GM12878 (cell line): ENCODE results near the gene ZFPM1. TPM values are rescaled to one million over a fixed set of nuclear protein-coding genes. Genes with fewer than 3 reads are reported as not detected.

Experiments used
- ATAC-seq: fragments of 200-7000 bp; cut with Tn5 transposase; 3 replicates; pipeline ENCODE4 v1.9.1; 2020; ENCODE audit warnings: mild to moderate bottlenecking, moderate library complexity
- BruUV-seq: library from RNA; stranded (reverse); fragments of 400-500 nt; replicated peaks from 2 replicates; lab custom pipeline; 2021; lab: Mats Ljungman, UMichigan
- CTCF ChIA-PET: fragments of 300-600 bp; sonication (Branson Sonifier 250); formaldehyde crosslinking; extraction: SDS; loops from one replicate; lab custom pipeline; 2021; ENCODE audit warnings: inconsistent platforms; lab: Yijun Ruan, JAX
- POLR2A ChIA-PET: fragments of 350-600 bp; formaldehyde crosslinking; extraction: SDS; loops from one replicate; lab custom pipeline; 2021; ENCODE audit warnings: inconsistent platforms; lab: Charles Lee
- RAD21 ChIA-PET: fragments of 300-600 bp; sonication (Branson Sonifier 250); formaldehyde crosslinking; loops from one replicate; lab custom pipeline; 2023; ENCODE audit warnings: antibody characterized with exemption; ENCODE audit not compliant: unreplicated experiment; lab: Charles Lee
- SMC1A ChIA-PET: fragments of 300-600 bp; sonication (Branson Sonifier 250); formaldehyde crosslinking; loops from one replicate; lab custom pipeline; 2023; ENCODE audit not compliant: unreplicated experiment, uncharacterized antibody; lab: Charles Lee
- DNase-seq: peaks from one replicate; pipeline ENCODE4 v3.0.0-alpha.2; 2011; ENCODE audit warnings: low read depth, low spot score
- FAIRE-seq: peaks from 3 replicates; lab custom pipeline; 2011; peaks lifted over from hg19 to GRCh38; lab: Jason Lieb, UNC
- H2AFZ ChIP-seq: 2 replicates; pipeline ENCODE4 v1.6.0; 2011; ENCODE audit warnings: low read depth, low read length, control low read depth; ENCODE audit not compliant: control insufficient read depth
- H3K27ac ChIP-seq: 2 replicates; pipeline ENCODE4 v1.5.1; 2011; ENCODE audit warnings: control low read depth; ENCODE audit not compliant: control insufficient read depth, insufficient read depth
- H3K27me3 ChIP-seq, 2 experiments: replicated peaks in 1 of 2; 2 replicates each; pipeline versions ENCODE4 v1.6.0 to v1.6.1; 2011; ENCODE audit warnings: low read length in 1 of 2; ENCODE audit not compliant: control insufficient read depth in 2 of 2, insufficient read depth in 2 of 2
- H3K36me3 ChIP-seq, 2 experiments: 2 replicates each; pipeline ENCODE4 v1.5.1; 2011; ENCODE audit warnings: low read length in 1 of 2; ENCODE audit not compliant: control insufficient read depth in 2 of 2, insufficient read depth in 2 of 2
- H3K4me1 ChIP-seq: 2 replicates; pipeline ENCODE4 v1.6.1; 2011; ENCODE audit warnings: mild to moderate bottlenecking, low read length, moderate library complexity, mixed read lengths; ENCODE audit not compliant: control insufficient read depth, insufficient read depth
- H3K4me2 ChIP-seq: 2 replicates; pipeline ENCODE4 v1.6.0; 2011; ENCODE audit warnings: control low read depth; ENCODE audit not compliant: control insufficient read depth, insufficient read depth
- H3K4me3 ChIP-seq: fragments of 200-600 bp; sonication (generic); 2 replicates; pipeline ENCODE4 v1.5.1; 2016
- H3K79me2 ChIP-seq: 2 replicates; pipeline ENCODE4 v1.6.0; 2011; ENCODE audit warnings: low read length; ENCODE audit not compliant: control insufficient read depth, insufficient read depth
- H3K9ac ChIP-seq: 2 replicates; pipeline ENCODE4 v1.8.0; 2011; ENCODE audit warnings: low read length, control low read depth, mixed read lengths; ENCODE audit not compliant: control insufficient read depth, insufficient read depth
- H3K9me3 ChIP-seq: replicated peaks from 3 replicates; pipeline ENCODE4 v1.5.1; 2011; ENCODE audit warnings: mild to moderate bottlenecking, low read length; ENCODE audit not compliant: control insufficient read depth, insufficient read depth
- H4K20me1 ChIP-seq: 2 replicates; pipeline ENCODE4 v1.6.0; 2011; ENCODE audit not compliant: control insufficient read depth, insufficient read depth
- BMI1 ChIP-seq: fragments of 450-650 bp; IDR thresholded peaks from 2 replicates; pipeline ENCODE4 v1.6.1; 2016; ENCODE audit warnings: mild to moderate bottlenecking, moderate library complexity, borderline replicate concordance
- CHD4 ChIP-seq: fragments of 200-600 bp; sonication (generic); IDR thresholded peaks from 2 replicates; pipeline ENCODE4 v1.6.1; 2016; ENCODE audit warnings: mild to moderate bottlenecking
- KAT2A ChIP-seq: conservative IDR thresholded peaks from 2 replicates; pipeline ENCODE4 v1.6.1; 2011; ENCODE audit warnings: low read depth, low read length; ENCODE audit not compliant: control insufficient read depth
- KLF5 ChIP-seq: fragments of 450-650 bp; IDR thresholded peaks from 2 replicates; pipeline ENCODE4 v1.6.1; 2014; ENCODE audit warnings: mild to moderate bottlenecking; ENCODE audit not compliant: partially characterized antibody
- NRF1 ChIP-seq: conservative IDR thresholded peaks from 2 replicates; pipeline ENCODE4 v1.6.1; 2011; ENCODE audit warnings: mild to moderate bottlenecking, low read depth, low read length, improper control_type of control experiment
- TARDBP ChIP-seq: IDR thresholded peaks from 2 replicates; pipeline ENCODE4 v1.6.1; 2016; ENCODE audit warnings: borderline replicate concordance
- ZZZ3 ChIP-seq: IDR thresholded peaks from 2 replicates; pipeline ENCODE4 v1.6.1; 2011; ENCODE audit warnings: low read depth; ENCODE audit not compliant: control insufficient read depth, insufficient read length
- WGBS: methylation state at CpG from one replicate; pipeline ENCODE4 v1.1.6; 2016; ENCODE audit warnings: low lambda C conversion rate; ENCODE audit not compliant: insufficient replicate concordance, insufficient coverage; ENCODE audit errors: missing lambda C conversion rate; 5-methylcytosine and 5-hydroxymethylcytosine counted together
- in situ Hi-C: fragments of 300-500 bp; cut with MboI; formaldehyde crosslinking; loops from 9 replicates; pipeline ENCODE4 v1.14.3; 2018; ENCODE audit warnings: mixed read lengths
- intact Hi-C: fragments of 100-400 bp; cut with micrococcal nuclease; formaldehyde crosslinking; loops from one replicate; pipeline ENCODE4 v1.14.2; 2022; ENCODE audit not compliant: unreplicated experiment
- polyA plus RNA-seq, 11 experiments: library from polyadenylated mRNA; depleted of rRNA in 4 of 11; unstranded in 6 of 11; stranded (reverse) in 5 of 11; fragments of >200 nt; fragmentation: Nextera tagmentation in 4 of 11; fragmentation: Illumina TruSeq in 1 of 11; extraction: Ambion mirVana in 4 of 11; extraction: Trizol in 1 of 11; gene quantifications; 1 replicate in 1 of 11; 2 replicates in 10 of 11; pipeline versions ENCODE4 v1.2.1 to v1.2.3, GENCODE V29; 2011 to 2016; ENCODE audit warnings: inconsistent platforms in 2 of 11, missing spikeins in 2 of 11, low read depth in 1 of 11
- total RNA-seq, 4 experiments: library from RNA; depleted of rRNA in 3 of 4; stranded (reverse); fragments of >200 nt in 3 of 4; fragmentation: Illumina TruSeq in 1 of 4; extraction: Trizol in 1 of 4; gene quantifications; 2 replicates each; pipeline versions ENCODE4 v1.2.1 to v1.2.3, GENCODE V29; 2013 to 2021
- TF ChIP-seq, protein P1 (sequence below): fragments of 450-650 bp; IDR thresholded peaks from 2 replicates; pipeline ENCODE4 v1.6.1; 2016; ENCODE audit warnings: mild to moderate bottlenecking

ZFPM1 gene
- total and polyA plus RNA-seq, 10 of the 15 experiments (the other 5 are each of a cell fraction or from before 2014, with no cell fraction given): 0.02 to 5.1 (median 0.30) TPM

DNA sequence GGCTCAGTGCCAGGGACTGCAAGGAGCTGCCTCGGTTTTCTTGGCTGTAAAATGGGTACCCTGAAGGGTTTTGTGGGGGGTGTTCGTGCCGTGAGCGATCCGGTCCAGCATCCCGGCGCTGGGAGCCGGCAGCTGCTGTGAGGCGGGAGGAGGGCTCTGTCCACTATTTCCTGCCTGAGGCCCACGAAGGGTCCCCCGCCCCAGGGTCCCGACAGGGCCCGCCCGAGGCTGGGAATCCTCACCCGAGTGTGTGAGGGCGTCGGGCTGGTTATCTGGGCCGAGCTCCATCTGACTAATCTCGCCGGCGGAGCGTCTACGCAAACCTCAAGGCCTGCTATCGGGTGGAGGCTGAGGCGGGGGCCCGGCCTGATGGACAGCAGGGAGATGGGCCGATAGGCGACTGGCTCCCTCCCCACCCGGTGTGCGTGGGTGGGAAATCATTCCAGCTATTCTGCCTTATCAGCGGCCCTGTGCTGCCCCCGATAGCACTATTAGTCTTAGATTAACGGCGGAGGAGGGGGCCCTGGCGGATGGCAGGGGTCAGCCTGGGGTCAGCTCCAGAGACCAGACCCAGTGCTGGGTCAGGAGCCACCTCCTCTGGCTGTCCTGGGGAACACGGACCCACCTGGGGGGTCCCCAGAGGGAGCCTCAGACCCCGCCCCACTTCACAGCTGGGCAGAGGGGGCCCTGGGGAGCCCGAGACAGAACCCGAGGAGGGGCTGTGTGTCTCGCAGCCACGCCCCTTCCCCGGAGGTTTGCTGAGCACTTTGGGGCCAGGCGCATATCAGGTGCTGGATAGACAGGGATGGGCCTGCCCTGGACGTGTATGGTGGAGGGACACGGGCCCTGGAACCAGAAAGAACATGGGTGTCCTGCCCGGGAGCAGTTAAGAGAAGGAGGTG lies 44.7 kb downstream of the ZFPM1 start:
- H3K27ac ChIP-seq: no peak overlapping the region

DNA sequence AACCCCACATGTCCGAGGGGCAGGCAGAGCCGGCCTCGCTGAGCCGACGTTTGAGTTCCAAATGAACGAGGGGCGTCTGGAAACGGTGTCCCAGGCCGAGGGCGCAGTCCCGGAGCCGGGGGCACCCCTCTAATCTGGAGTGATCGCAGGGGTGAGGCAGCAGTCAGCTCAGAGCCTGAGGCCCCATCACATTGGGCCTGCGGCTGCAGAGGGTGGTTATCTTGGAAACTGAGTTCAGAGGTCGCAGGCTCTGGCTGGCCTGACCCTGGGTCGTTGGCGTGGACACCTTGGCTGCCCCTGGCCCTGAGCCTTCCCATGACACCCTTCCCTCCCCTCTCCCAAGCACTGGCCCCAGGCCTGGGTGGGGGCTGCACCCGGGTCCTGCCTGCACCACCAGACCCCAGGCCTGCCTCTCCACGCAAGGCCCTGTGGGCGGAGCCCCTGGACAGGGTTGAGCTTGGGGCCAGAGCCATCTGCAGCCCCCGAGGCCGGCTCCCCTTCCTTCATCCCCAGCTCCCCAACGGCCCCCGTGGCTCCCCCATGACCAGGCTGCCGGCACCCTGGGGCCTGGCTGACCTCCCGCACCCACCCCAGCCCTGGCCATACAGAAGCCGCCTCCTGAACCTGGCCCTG lies 45.6 kb downstream of the ZFPM1 start:
- SMC1A ChIA-PET: no interaction called here
- TF ChIP-seq KAT2A (no peak), NRF1 (no peak), CHD4 (no peak), BMI1 (no peak), ZZZ3 (no peak), TARDBP (no peak)
- TF ChIP-seq, all 136 proteins: peak for 0
- ChIA-PET RAD21 (no interaction called here), POLR2A (no interaction called here), CTCF (no interaction called here)
- no peak overlapping the region for H3K9ac ChIP-seq
- H4K20me1 ChIP-seq: no peaks in the 10 kb centered on the region
- H3K27me3 ChIP-seq: no peaks in the 10 kb centered on the region
- ATAC-seq (no peak), DNase-seq (no peak), FAIRE-seq (no peak)
- no peaks in the 10 kb centered on the region for H3K79me2 ChIP-seq
- no peaks in the 10 kb centered on the region for H3K9me3 ChIP-seq
- H3K36me3 ChIP-seq: no peaks in the 10 kb centered on the region
- no peaks in the 10 kb centered on the region for H3K4me1 ChIP-seq
- no TSS peak for BruUV-seq
- H3K4me2 ChIP-seq: no peak overlapping the region
- in situ Hi-C loops (no loop called here), intact Hi-C loops (no loop called here)
- no peak overlapping the region for H3K27ac ChIP-seq
- no peak overlapping the region for H3K4me3 ChIP-seq
- H2AFZ ChIP-seq: no peak overlapping the region
- 73% methylated on average over 27 of the region's 27 CpGs for WGBS

More for the DNA sequence above, 44.7 kb downstream of the ZFPM1 start:
- 61% methylated on average over 39 of the region's 46 CpGs for WGBS
- Histone ChIP-seq H2AFZ (no peak overlapping the region), H3K4me2 (no peak overlapping the region), H3K4me1 (no peaks in the 10 kb centered on the region), H3K36me3 (no peaks in the 10 kb centered on the region), H3K27me3 (no peaks in the 10 kb centered on the region), H4K20me1 (no peaks in the 10 kb centered on the region), H3K9ac (no peak overlapping the region), H3K79me2 (no peaks in the 10 kb centered on the region), H3K4me3 (no peak overlapping the region), H3K9me3 (no peaks in the 10 kb centered on the region)
- intact Hi-C loops (no loop called here), in situ Hi-C loops (no loop called here)
- DNase-seq (no peak), ATAC-seq (no peak), FAIRE-seq (no peak)
- TF ChIP-seq KLF5: no peak
- TF ChIP-seq, protein P1, sequence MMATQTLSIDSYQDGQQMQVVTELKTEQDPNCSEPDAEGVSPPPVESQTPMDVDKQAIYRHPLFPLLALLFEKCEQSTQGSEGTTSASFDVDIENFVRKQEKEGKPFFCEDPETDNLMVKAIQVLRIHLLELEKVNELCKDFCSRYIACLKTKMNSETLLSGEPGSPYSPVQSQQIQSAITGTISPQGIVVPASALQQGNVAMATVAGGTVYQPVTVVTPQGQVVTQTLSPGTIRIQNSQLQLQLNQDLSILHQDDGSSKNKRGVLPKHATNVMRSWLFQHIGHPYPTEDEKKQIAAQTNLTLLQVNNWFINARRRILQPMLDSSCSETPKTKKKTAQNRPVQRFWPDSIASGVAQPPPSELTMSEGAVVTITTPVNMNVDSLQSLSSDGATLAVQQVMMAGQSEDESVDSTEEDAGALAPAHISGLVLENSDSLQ: no peak
- no TSS peak for BruUV-seq
- CTCF ChIA-PET: no interaction called here
- RAD21 ChIA-PET: no interaction called here
- POLR2A ChIA-PET: no interaction called here
- SMC1A ChIA-PET: no interaction called here
